SU-DHL-6 (cell line): Measurements from ENCODE around the gene KCNMB4.

Source experiments
- EZH2phosphoT487 ChIP-seq: fragments of 200-600 bp; sonication (generic), shearing (Covaris generic); conservative IDR thresholded peaks from 2 replicates; pipeline ENCODE4 v1.6.1; 2018; ENCODE audit warnings: mild to moderate bottlenecking, antibody characterized with exemption, low read length, moderate library complexity, mixed read lengths
- TF ChIP-seq, protein P1 (sequence below): fragments of 200-600 bp; sonication (generic); IDR thresholded peaks from one replicate; pipeline ENCODE4 v1.5.1; 2017; ENCODE audit warnings: antibody characterized with exemption, mild to moderate bottlenecking, low read length, moderate library complexity; ENCODE audit not compliant: insufficient read depth, poor library complexity, severe bottlenecking

DNA sequence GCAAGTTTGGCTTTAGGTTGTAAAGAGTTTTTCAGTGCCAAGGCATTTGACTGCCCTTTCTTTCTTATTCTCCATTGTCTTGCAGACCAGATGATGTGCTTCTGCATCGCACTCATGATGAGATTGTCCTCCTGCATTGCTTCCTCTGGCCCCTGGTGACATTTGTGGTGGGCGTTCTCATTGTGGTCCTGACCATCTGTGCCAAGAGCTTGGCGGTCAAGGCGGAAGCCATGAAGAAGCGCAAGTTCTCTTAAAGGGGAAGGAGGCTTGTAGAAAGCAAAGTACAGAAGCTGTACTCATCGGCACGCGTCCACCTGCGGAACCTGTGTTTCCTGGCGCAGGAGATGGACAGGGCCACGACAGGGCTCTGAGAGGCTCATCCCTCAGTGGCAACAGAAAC, 64.3 kb downstream of the KCNMB4 start:
- TF ChIP-seq, protein P1, sequence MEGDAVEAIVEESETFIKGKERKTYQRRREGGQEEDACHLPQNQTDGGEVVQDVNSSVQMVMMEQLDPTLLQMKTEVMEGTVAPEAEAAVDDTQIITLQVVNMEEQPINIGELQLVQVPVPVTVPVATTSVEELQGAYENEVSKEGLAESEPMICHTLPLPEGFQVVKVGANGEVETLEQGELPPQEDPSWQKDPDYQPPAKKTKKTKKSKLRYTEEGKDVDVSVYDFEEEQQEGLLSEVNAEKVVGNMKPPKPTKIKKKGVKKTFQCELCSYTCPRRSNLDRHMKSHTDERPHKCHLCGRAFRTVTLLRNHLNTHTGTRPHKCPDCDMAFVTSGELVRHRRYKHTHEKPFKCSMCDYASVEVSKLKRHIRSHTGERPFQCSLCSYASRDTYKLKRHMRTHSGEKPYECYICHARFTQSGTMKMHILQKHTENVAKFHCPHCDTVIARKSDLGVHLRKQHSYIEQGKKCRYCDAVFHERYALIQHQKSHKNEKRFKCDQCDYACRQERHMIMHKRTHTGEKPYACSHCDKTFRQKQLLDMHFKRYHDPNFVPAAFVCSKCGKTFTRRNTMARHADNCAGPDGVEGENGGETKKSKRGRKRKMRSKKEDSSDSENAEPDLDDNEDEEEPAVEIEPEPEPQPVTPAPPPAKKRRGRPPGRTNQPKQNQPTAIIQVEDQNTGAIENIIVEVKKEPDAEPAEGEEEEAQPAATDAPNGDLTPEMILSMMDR, result no peak
- no peak for TF ChIP-seq EZH2phosphoT487
